ENCODE data around the gene RAB11A. TPM values are rescaled to one million over a fixed set of nuclear protein-coding genes. Genes with fewer than 3 reads are reported as not detected.

Gene RAB11A
- total and polyA plus RNA-seq, 2 experiments from 2014 or later = 248 to 306 TPM

DNA sequence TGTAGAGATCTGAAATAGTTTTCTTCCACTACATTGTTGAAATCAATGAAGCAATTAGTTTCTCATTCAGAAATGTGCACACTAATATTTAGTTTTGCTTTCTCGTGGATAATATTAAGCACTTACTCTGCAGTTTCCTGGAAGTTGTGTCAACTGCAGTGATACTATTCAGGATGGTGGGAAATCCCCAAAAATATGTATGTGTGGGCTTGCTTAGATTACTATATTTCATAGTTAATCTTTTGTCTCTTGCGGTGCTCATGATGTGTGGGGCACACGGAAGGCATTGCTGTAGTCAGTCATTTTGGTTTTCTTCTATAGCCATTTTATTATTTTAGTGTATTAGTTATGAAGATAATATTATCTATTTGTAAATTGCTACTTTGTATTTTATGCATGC lies 19.7 kb downstream of the RAB11A start:
- Histone ChIP-seq H3K9me2 (replicated peaks; ENCODE audit: insufficient read depth) (no peaks in the 10 kb centered on the region), H3K9me3 (ENCODE audit: low read depth) (no peaks in the 10 kb centered on the region), H3K4me1 (ENCODE audit: insufficient read depth) (no peaks in the 10 kb centered on the region), H3K79me2 (peaks cover 55% of the 10 kb centered on the region), H3K4me3 (no peak overlapping the region), H3K27me3 (no peaks in the 10 kb centered on the region), H3K36me3 (replicated peaks; ENCODE audit: insufficient read depth, low read depth) (peaks cover 5% of the 10 kb centered on the region), H4K20me1 (ENCODE audit: insufficient read depth, poor library complexity, severe bottlenecking) (peaks cover 25% of the 10 kb centered on the region), H2AFZ (no peak overlapping the region), H3K4me2 (no peak overlapping the region), H3K27ac (no peak overlapping the region)
- 92% methylated on average over 3 of the region's 3 CpGs for WGBS (ENCODE audit: low lambda C conversion rate, missing lambda C conversion rate)
- no peak for TF ChIP-seq EZH2 (IDR thresholded peaks at IDR 0.05; ENCODE audit: borderline replicate concordance)
- TF ChIP-seq, protein P1, sequence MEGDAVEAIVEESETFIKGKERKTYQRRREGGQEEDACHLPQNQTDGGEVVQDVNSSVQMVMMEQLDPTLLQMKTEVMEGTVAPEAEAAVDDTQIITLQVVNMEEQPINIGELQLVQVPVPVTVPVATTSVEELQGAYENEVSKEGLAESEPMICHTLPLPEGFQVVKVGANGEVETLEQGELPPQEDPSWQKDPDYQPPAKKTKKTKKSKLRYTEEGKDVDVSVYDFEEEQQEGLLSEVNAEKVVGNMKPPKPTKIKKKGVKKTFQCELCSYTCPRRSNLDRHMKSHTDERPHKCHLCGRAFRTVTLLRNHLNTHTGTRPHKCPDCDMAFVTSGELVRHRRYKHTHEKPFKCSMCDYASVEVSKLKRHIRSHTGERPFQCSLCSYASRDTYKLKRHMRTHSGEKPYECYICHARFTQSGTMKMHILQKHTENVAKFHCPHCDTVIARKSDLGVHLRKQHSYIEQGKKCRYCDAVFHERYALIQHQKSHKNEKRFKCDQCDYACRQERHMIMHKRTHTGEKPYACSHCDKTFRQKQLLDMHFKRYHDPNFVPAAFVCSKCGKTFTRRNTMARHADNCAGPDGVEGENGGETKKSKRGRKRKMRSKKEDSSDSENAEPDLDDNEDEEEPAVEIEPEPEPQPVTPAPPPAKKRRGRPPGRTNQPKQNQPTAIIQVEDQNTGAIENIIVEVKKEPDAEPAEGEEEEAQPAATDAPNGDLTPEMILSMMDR (IDR thresholded peaks at IDR 0.05; ENCODE audit: poor library complexity) = no peak
- TF ChIP-seq EZH2phosphoT487 (IDR thresholded peaks at IDR 0.05; ENCODE audit: low read depth, severe bottlenecking, unreplicated experiment) = no peak
- DNase-seq (ENCODE audit: low spot score) = no peak

DNA sequence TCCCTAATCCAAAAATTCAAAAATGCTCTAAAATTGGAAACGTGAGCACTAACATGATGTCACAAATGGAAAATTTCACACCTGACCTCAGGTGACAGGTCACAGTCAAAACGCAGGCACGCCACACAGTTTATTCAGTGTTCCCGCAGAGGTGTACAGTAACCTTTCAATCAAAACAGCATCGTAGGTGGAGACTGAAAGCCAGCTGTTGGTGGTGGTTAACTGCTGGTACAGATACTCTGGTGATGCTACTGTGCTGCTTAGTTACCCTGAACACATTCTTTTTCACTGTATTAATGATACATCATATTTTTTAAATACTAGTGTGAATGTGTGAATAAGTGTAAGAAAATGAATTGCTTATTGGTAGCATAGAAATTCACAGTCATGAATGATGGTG lies 23.8 kb downstream of the RAB11A start:
- H3K36me3 ChIP-seq (replicated peaks; ENCODE audit: insufficient read depth, low read depth) = peaks cover 5% of the 10 kb centered on the region

DNA sequence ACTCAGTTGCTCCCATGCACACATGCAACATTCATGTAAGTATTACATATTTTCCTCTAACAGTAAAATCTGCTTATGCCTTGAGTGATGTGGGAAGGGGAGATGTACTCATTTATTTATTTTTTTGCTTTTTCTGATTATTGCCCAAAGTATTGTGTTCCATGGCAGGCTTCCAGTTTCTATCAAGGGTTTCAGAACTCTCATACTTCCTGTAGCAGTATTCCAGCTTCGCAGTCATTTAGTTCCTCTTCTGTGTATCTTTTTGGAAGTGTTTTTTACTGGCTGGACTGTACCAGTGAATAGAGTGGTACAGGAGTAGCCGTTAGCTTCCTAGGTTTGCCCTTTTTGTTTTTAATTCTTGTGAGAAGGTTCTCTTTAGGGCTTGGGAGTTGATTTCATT lies 26.9 kb downstream of the RAB11A start:
- WGBS (ENCODE audit: low lambda C conversion rate, missing lambda C conversion rate) = 97% methylated on average over 2 of the region's 2 CpGs
- Histone ChIP-seq H2AFZ (no peak overlapping the region), H4K20me1 (ENCODE audit: insufficient read depth, poor library complexity, severe bottlenecking) (peaks cover 3% of the 10 kb centered on the region), H3K36me3 (replicated peaks; ENCODE audit: insufficient read depth, low read depth) (no peaks in the 10 kb centered on the region), H3K27ac (no peak overlapping the region), H3K79me2 (peaks cover 5% of the 10 kb centered on the region), H3K4me1 (ENCODE audit: insufficient read depth) (peaks cover 2% of the 10 kb centered on the region), H3K4me3 (no peak overlapping the region), H3K9me2 (replicated peaks; ENCODE audit: insufficient read depth) (no peaks in the 10 kb centered on the region), H3K27me3 (no peaks in the 10 kb centered on the region), H3K4me2 (no peak overlapping the region), H3K9me3 (ENCODE audit: low read depth) (no peaks in the 10 kb centered on the region)
- no peak for DNase-seq (ENCODE audit: low spot score)
- TF ChIP-seq, protein P1 (IDR thresholded peaks at IDR 0.05; ENCODE audit: poor library complexity) = no peak
- TF ChIP-seq EZH2phosphoT487 (IDR thresholded peaks at IDR 0.05; ENCODE audit: low read depth, severe bottlenecking, unreplicated experiment) (no peak), EZH2 (IDR thresholded peaks at IDR 0.05; ENCODE audit: borderline replicate concordance) (no peak)

More for the DNA sequence above, 23.8 kb downstream of the RAB11A start:
- H3K9me3 ChIP-seq (ENCODE audit: low read depth) = no peaks in the 10 kb centered on the region
- no peak overlapping the region for H3K4me2 ChIP-seq
- H4K20me1 ChIP-seq (ENCODE audit: insufficient read depth, poor library complexity, severe bottlenecking) = peaks cover 20% of the 10 kb centered on the region
- no peak overlapping the region for H3K27ac ChIP-seq
- H3K27me3 ChIP-seq = no peaks in the 10 kb centered on the region
- H3K4me3 ChIP-seq = no peak overlapping the region
- no peaks in the 10 kb centered on the region for H3K4me1 ChIP-seq (ENCODE audit: insufficient read depth)
- WGBS (ENCODE audit: low lambda C conversion rate, missing lambda C conversion rate) = 96% methylated on average over 5 of the region's 5 CpGs
- DNase-seq (ENCODE audit: low spot score) = no peak
- H3K79me2 ChIP-seq = peaks cover 33% of the 10 kb centered on the region
- no peak overlapping the region for H2AFZ ChIP-seq
- no peaks in the 10 kb centered on the region for H3K9me2 ChIP-seq (replicated peaks; ENCODE audit: insufficient read depth)
- TF ChIP-seq EZH2phosphoT487 (IDR thresholded peaks at IDR 0.05; ENCODE audit: low read depth, severe bottlenecking, unreplicated experiment) (no peak), EZH2 (IDR thresholded peaks at IDR 0.05; ENCODE audit: borderline replicate concordance) (no peak)
- TF ChIP-seq, protein P1 (IDR thresholded peaks at IDR 0.05; ENCODE audit: poor library complexity) = no peak

DNA sequence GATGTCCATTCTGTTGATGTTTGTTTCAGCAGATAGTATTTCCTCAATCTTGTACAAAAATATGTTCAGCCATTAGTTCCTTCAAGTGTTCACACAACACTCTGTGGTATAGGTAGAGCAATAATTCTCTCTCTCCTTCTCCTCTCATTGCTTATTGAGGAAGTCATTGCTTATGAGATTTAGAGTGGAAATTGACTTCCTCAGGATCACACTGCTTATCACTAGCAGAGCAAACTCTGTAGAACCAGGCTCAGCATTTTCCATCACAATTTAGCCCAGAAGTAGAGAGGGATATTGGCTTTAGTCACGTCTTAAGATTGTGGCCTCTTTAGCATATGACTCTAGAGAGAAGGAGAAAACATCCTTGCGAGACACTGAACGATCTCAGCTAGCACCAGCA lies 31.2 kb downstream of the RAB11A start:
- no peak overlapping the region for H3K4me3 ChIP-seq
- H3K9me2 ChIP-seq (replicated peaks; ENCODE audit: insufficient read depth) = no peaks in the 10 kb centered on the region
- 93% methylated on average over 3 of the region's 3 CpGs for WGBS (ENCODE audit: low lambda C conversion rate, missing lambda C conversion rate)
- H3K9me3 ChIP-seq (ENCODE audit: low read depth) = no peaks in the 10 kb centered on the region
- peaks cover 12% of the 10 kb centered on the region for H3K4me1 ChIP-seq (ENCODE audit: insufficient read depth)
- no peak overlapping the region for H3K4me2 ChIP-seq
- no peak overlapping the region for H2AFZ ChIP-seq
- no peaks in the 10 kb centered on the region for H3K79me2 ChIP-seq
- no peak for DNase-seq (ENCODE audit: low spot score)
- TF ChIP-seq, protein P1 (IDR thresholded peaks at IDR 0.05; ENCODE audit: poor library complexity) = no peak
- TF ChIP-seq EZH2phosphoT487 (IDR thresholded peaks at IDR 0.05; ENCODE audit: low read depth, severe bottlenecking, unreplicated experiment) (no peak), EZH2 (IDR thresholded peaks at IDR 0.05; ENCODE audit: borderline replicate concordance) (no peak)
- peak overlapping the region; percentile 79 for H3K27ac ChIP-seq
- no peaks in the 10 kb centered on the region for H3K27me3 ChIP-seq
- H3K36me3 ChIP-seq (replicated peaks; ENCODE audit: insufficient read depth, low read depth) = no peaks in the 10 kb centered on the region
- H4K20me1 ChIP-seq (ENCODE audit: insufficient read depth, poor library complexity, severe bottlenecking) = no peaks in the 10 kb centered on the region

Data from hepatocyte (in vitro differentiated cells).